Ectodermal cell (in vitro differentiated cells): Measurements from ENCODE around the gene COL18A1.

Source experiments
- H3K27ac ChIP-seq: 2 replicates; pipeline ENCODE4 v1.7.0; 2013; ENCODE audit warnings: mild to moderate bottlenecking, low read depth, low read length; ENCODE audit not compliant: insufficient read depth, poor library complexity, severe bottlenecking
- H3K27me3 ChIP-seq: 2 replicates; pipeline ENCODE4 v1.7.0; 2013; ENCODE audit warnings: mild to moderate bottlenecking, low read length; ENCODE audit not compliant: insufficient read depth, control insufficient read depth, poor library complexity, severe bottlenecking
- H3K36me3 ChIP-seq: one replicate; pipeline ENCODE4 v1.7.0; 2013; ENCODE audit warnings: low read length; ENCODE audit not compliant: control insufficient read depth, insufficient read depth
- H3K4me1 ChIP-seq: one replicate; pipeline ENCODE4 v1.7.0; 2013; ENCODE audit warnings: low read length; ENCODE audit not compliant: control insufficient read depth, insufficient read depth
- H3K4me3 ChIP-seq: 2 replicates; pipeline ENCODE4 v1.7.0; 2013; ENCODE audit warnings: low read depth, low read length, control low read depth; ENCODE audit not compliant: insufficient read depth
- H3K9me3 ChIP-seq: 2 replicates; pipeline ENCODE4 v1.7.0; 2013; ENCODE audit warnings: mild to moderate bottlenecking, low read length, moderate library complexity; ENCODE audit not compliant: control insufficient read depth
- WGBS, 2 experiments: methylation state at CpG; one replicate each; pipeline ENCODE4 v1.1.7; 2013; ENCODE audit warnings: missing lambda C conversion rate in 2 of 2; 5-methylcytosine and 5-hydroxymethylcytosine counted together

Gene COL18A1

GRCh38 chr21:45477176-45478114 lies 72.5 kb downstream of the COL18A1 start:
- Histone ChIP-seq H3K4me1 (no peaks in the 10 kb centered on the region), H3K36me3 (peaks cover 6% of the 10 kb centered on the region), H3K9me3 (no peaks in the 10 kb centered on the region), H3K27me3 (no peaks in the 10 kb centered on the region), H3K27ac (no peak overlapping the region), H3K4me3 (no peak overlapping the region)
- 92% methylated on average over 44 of the region's 44 CpGs for WGBS, 2 experiments

- no peak overlapping the region for H3K4me3 ChIP-seq
- H3K27ac ChIP-seq, result no peak overlapping the region
- no peaks in the 10 kb centered on the region for H3K4me1 ChIP-seq
- WGBS, 2 experiments, result 74% methylated on average over 32 of the region's 32 CpGs
- H3K27me3 ChIP-seq, result no peaks in the 10 kb centered on the region
- peaks cover 6% of the 10 kb centered on the region for H3K36me3 ChIP-seq
- no peaks in the 10 kb centered on the region for H3K9me3 ChIP-seq
Measured at GRCh38 chr21:45478115-45478801, 73.3 kb downstream of the COL18A1 start.

DNA sequence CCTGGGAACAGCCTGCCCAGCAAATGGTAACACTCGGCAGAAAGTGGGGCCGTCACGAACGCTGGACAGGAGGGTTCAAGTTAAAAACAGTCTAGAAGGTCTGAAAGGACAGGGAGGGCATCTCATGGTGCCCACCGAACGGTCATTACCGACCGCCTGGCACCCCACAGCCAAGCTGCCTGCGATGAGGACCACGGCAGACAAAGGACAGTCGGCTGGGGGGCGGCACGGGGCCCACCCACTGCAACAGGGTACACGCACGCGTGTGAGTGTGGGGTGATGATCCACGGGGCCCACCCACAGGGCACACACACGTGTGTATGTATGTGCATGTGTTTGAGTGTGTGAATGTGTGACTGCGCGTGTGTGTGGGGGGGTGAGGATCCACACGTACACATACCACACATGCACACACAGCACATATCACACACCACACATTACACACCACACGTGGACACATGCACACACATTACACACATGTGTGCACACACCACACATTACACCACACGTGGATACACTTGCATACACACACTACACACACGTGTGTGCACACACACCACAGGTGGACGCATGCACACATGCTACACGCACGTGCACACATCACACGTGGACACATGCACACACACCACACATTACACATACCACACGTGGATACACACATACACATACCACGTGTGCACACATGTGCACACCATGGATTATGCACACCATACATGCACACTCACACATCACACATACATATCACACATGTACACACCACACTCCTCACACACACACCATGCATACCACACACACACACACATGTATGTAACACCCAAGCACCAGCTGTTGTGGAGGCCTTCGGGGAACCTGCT lies 74.1 kb downstream of the COL18A1 start:
- H3K4me1 ChIP-seq, result no peaks in the 10 kb centered on the region
- 93 to 94% methylated on average over 29 to 30 of the region's 31 CpGs for WGBS, 2 experiments
- peaks cover 6% of the 10 kb centered on the region for H3K36me3 ChIP-seq
- no peak overlapping the region for H3K4me3 ChIP-seq
- H3K27ac ChIP-seq, result no peak overlapping the region
- H3K27me3 ChIP-seq, result no peaks in the 10 kb centered on the region
- no peaks in the 10 kb centered on the region for H3K9me3 ChIP-seq

GRCh38 chr21:45479691-45480675 lies 75.0 kb downstream of the COL18A1 start:
- peaks cover 6% of the 10 kb centered on the region for H3K36me3 ChIP-seq
- 95 to 96% methylated on average over 37 of the region's 37 CpGs for WGBS, 2 experiments
- H3K9me3 ChIP-seq, result no peaks in the 10 kb centered on the region
- H3K27ac ChIP-seq, result no peak overlapping the region
- no peaks in the 10 kb centered on the region for H3K27me3 ChIP-seq
- H3K4me3 ChIP-seq, result no peak overlapping the region
- H3K4me1 ChIP-seq, result no peaks in the 10 kb centered on the region

DNA sequence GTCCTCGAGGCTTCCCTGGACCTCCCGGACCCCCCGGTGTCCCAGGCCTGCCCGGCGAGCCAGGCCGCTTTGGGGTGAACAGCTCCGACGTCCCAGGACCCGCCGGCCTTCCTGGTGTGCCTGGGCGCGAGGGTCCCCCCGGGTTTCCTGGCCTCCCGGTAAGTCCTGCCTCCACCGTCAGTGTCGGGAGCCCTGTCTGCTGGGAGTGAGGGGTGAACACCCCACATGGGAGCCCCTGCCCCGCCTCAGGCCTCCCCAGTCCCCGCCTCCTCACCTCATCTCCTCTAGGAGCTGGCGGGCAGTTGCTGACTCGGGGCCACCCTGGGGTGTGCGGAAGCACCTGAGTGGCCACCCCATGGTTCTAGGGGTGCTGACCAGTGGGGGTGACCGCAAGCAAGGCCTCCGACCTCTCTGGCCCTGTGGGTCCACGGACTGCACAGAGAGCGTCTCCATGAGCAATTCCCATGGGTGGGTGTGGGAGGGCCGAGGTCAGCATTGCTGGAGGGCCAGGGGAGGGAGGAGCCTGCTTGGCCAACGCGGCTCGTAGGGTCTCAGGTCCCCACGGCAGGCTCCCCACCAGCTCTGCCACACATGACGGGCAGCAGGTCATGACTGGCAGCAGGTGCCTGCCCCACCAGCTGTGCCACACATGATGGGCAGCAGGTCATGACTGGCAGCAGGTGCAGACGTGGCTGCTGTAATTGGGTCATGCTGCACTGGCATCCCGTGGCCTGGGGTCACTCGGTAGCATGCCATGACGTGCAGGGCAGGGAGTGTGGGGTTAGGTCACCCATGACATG lies 75.9 kb downstream of the COL18A1 start:
- H3K4me3 ChIP-seq, result no peak overlapping the region
- no peak overlapping the region for H3K27ac ChIP-seq
- H3K27me3 ChIP-seq, result no peaks in the 10 kb centered on the region
- H3K4me1 ChIP-seq, result no peaks in the 10 kb centered on the region
- no peaks in the 10 kb centered on the region for H3K9me3 ChIP-seq
- H3K36me3 ChIP-seq, result peaks cover 6% of the 10 kb centered on the region
- WGBS, 2 experiments, result 96 to 97% methylated on average over 35 of the region's 35 CpGs

- H3K27me3 ChIP-seq, result no peaks in the 10 kb centered on the region
- H3K9me3 ChIP-seq, result no peaks in the 10 kb centered on the region
- 96 to 97% methylated on average over 16 of the region's 16 CpGs for WGBS, 2 experiments
- no peak overlapping the region for H3K4me3 ChIP-seq
- peaks cover 6% of the 10 kb centered on the region for H3K36me3 ChIP-seq
- no peaks in the 10 kb centered on the region for H3K4me1 ChIP-seq
- H3K27ac ChIP-seq, result no peak overlapping the region
Measured at GRCh38 chr21:45481566-45481965, 76.6 kb downstream of the COL18A1 start.

DNA sequence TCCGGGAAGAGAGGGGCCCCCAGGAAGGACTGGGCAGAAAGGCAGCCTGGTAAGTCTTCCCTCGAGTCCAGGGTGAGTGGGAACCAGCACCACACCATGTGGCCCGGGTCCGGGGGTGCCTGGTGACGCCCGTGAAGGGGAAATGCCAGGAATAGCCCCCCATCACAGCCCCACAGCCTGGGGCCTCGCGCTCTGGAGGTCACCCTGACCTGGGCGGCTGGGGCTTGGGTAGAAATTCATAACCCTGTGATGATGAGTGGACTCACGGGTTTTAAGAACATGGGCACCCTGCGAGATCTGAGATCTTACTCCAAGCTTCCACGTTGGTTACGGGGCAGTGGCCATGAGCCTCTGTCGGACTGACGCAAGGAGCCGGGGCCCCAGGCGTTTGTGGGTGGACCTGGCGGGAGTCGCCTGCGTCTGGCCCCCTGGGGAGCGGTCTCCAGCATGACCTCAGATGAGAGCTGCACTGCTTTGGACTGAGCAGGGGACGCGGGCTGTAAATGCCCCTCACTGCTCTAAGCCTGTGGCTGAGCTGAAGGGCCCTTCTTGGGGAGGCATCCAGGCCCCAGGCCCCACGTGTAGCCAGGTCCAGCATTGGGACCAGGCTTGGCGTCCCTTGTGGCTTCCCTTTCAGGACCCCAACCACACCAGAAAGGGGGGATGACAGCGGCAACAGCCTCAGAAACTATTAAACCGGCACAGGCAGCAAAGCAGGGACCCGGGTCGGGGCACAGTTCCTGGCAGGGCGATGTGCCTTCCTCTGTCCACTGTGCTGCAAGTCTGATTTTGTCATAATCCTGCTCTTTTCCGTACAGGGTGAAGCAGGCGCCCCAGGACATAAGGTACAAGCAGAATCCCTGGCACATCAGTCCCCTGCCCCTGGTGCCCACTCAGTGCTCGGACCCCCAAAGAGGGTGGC lies 77.3 kb downstream of the COL18A1 start:
- H3K4me3 ChIP-seq, result no peak overlapping the region
- no peaks in the 10 kb centered on the region for H3K4me1 ChIP-seq
- peaks cover 6% of the 10 kb centered on the region for H3K36me3 ChIP-seq
- no peak overlapping the region for H3K27ac ChIP-seq
- no peaks in the 10 kb centered on the region for H3K9me3 ChIP-seq
- WGBS, 2 experiments, result 94% methylated on average over 33 of the region's 33 CpGs
- H3K27me3 ChIP-seq, result no peaks in the 10 kb centered on the region
